Vagina (tissue), 2 donors: ENCODE results near the gene DCUN1D3. TPM values are rescaled to one million over a fixed set of nuclear protein-coding genes. Genes with fewer than 3 reads are reported as not detected.

Experiments used
- DNase-seq, 2 donors: peaks; one replicate each; pipeline ENCODE4 v3.0.0-alpha.2; 2017; ENCODE audit errors: extremely low spot score in 2 of 2
- H3K27ac ChIP-seq: fragments of 200-600 bp; sonication (generic); one replicate; pipeline ENCODE4 v1.5.1; 2019
- H3K27me3 ChIP-seq: fragments of 200-600 bp; sonication (generic); one replicate; pipeline ENCODE4 v1.5.1; 2019
- H3K36me3 ChIP-seq, 2 donors: fragments of 200-600 bp; sonication (generic); one replicate each; pipeline ENCODE4 v1.5.1; 2017 to 2019
- H3K4me1 ChIP-seq: fragments of 200-600 bp; sonication (generic); one replicate; pipeline ENCODE4 v1.5.1; 2019
- H3K4me3 ChIP-seq, 2 donors: fragments of 200-600 bp; sonication (generic); 1 replicate in 1 of 2; 2 replicates in 1 of 2; pipeline ENCODE4 v1.5.1; 2016 to 2019
- H3K9me3 ChIP-seq: fragments of 200-600 bp; sonication (generic); one replicate; pipeline ENCODE4 v1.5.1; 2019
- CTCF ChIP-seq, 3 experiments: fragments of 450-650 bp in 2 of 3; fragments of 200-600 bp in 1 of 3; sonication (generic) in 1 of 3; IDR thresholded peaks; one replicate each; pipeline ENCODE4 v1.5.1; 2017 to 2019; ENCODE audit warnings: antibody characterized with exemption in 3 of 3, mild to moderate bottlenecking in 2 of 3, moderate library complexity in 2 of 3
- POLR2A ChIP-seq, 2 donors: fragments of 450-650 bp; IDR thresholded peaks; one replicate each; pipeline ENCODE4 v1.6.1; 2017; ENCODE audit warnings: antibody characterized with exemption in 2 of 2, mild to moderate bottlenecking in 2 of 2, moderate library complexity in 2 of 2
- POLR2AphosphoS5 ChIP-seq, 2 donors: sonication (generic); formaldehyde crosslinking; IDR thresholded peaks; one replicate each; pipeline ENCODE4 v1.9.0; 2017; ENCODE audit warnings: antibody characterized with exemption in 2 of 2, mild to moderate bottlenecking in 2 of 2, low read depth in 1 of 2; ENCODE audit not compliant: insufficient read depth in 1 of 2
- intact Hi-C: fragments of 100-400 bp; cut with DNase I; formaldehyde crosslinking; loops from one replicate; pipeline ENCODE4 v1.15.1; 2023
- total RNA-seq: library from RNA; depleted of rRNA; stranded (reverse); fragments of >200 nt; gene quantifications from one replicate; pipeline ENCODE4 v1.2.3, GENCODE V29; 2016

The DCUN1D3 gene
- total RNA-seq, 1 donor from 2014 or later: 19.2 TPM

- TF ChIP-seq CTCF (IDR thresholded peaks at IDR 0.05): no peak
- TF ChIP-seq POLR2AphosphoS5 (IDR thresholded peaks at IDR 0.05; ENCODE audit: insufficient read depth in 1 of 2, low read depth in 1 of 2): no peak
- TF ChIP-seq POLR2A (IDR thresholded peaks at IDR 0.05): no peak
- peak overlapping the region; percentile 96 for H3K27ac ChIP-seq
- H3K9me3 ChIP-seq: no peaks in the 10 kb centered on the region
- peak overlapping the region in 1 of 2 donors; percentile 89 for H3K4me3 ChIP-seq
- H3K27me3 ChIP-seq: no peaks in the 10 kb centered on the region
- peaks cover 82% of the 10 kb centered on the region for H3K4me1 ChIP-seq
- intact Hi-C loops: no loop called here
- no peaks in the 10 kb centered on the region for H3K36me3 ChIP-seq
- no peak for DNase-seq
Measured at GRCh38 chr16:20902426-20902825, 2.3 kb upstream of the DCUN1D3 start.

- no peak for TF ChIP-seq CTCF (IDR thresholded peaks at IDR 0.05)
- TF ChIP-seq POLR2AphosphoS5 (IDR thresholded peaks at IDR 0.05; ENCODE audit: insufficient read depth in 1 of 2, low read depth in 1 of 2): peak in 1 of 2 donors; percentile 66
- no peak for TF ChIP-seq POLR2A (IDR thresholded peaks at IDR 0.05)
- H3K36me3 ChIP-seq: no peaks in the 10 kb centered on the region
- peak overlapping the region; percentile 96 for H3K27ac ChIP-seq
- H3K27me3 ChIP-seq: no peaks in the 10 kb centered on the region
- intact Hi-C loops: no loop called here
- peak overlapping the region; percentile 68 to 89 for H3K4me3 ChIP-seq
- no peak for DNase-seq
- H3K4me1 ChIP-seq: peaks cover 82% of the 10 kb centered on the region
- H3K9me3 ChIP-seq: no peaks in the 10 kb centered on the region
Measured at GRCh38 chr16:20901436-20902112, 1.4 kb upstream of the DCUN1D3 start.

GRCh38 chr16:20901068-20901435 lies 894 bp upstream of the DCUN1D3 start:
- intact Hi-C loops: no loop called here
- TF ChIP-seq POLR2A (IDR thresholded peaks at IDR 0.05) (no peak), POLR2AphosphoS5 (IDR thresholded peaks at IDR 0.05; ENCODE audit: insufficient read depth in 1 of 2, low read depth in 1 of 2) (peak in 1 of 2 donors; percentile 74), CTCF (IDR thresholded peaks at IDR 0.05) (no peak)
- peaks cover 76% of the 10 kb centered on the region for H3K4me1 ChIP-seq
- H3K27me3 ChIP-seq: no peaks in the 10 kb centered on the region
- no peak for DNase-seq
- H3K36me3 ChIP-seq: no peaks in the 10 kb centered on the region
- peak overlapping the region; percentile 96 for H3K27ac ChIP-seq
- peak overlapping the region; percentile 68 to 89 for H3K4me3 ChIP-seq
- H3K9me3 ChIP-seq: no peaks in the 10 kb centered on the region

GRCh38 chr16:20899477-20900298 lies 470 bp downstream of the DCUN1D3 start:
- Histone ChIP-seq H3K4me1 (peaks cover 63% of the 10 kb centered on the region), H3K9me3 (no peaks in the 10 kb centered on the region), H3K27ac (peak overlapping the region; percentile 96), H3K36me3 (peaks cover 0 to 6% of the 10 kb centered on the region in 2 donors), H3K4me3 (peak overlapping the region; percentile 68 to 89), H3K27me3 (no peaks in the 10 kb centered on the region)
- no peak for TF ChIP-seq POLR2AphosphoS5 (IDR thresholded peaks at IDR 0.05; ENCODE audit: insufficient read depth in 1 of 2, low read depth in 1 of 2)
- TF ChIP-seq POLR2A (IDR thresholded peaks at IDR 0.05): no peak
- TF ChIP-seq CTCF (IDR thresholded peaks at IDR 0.05): no peak
- intact Hi-C loops: no loop called here
- DNase-seq: peak in 1 of 2 donors; percentile 93
